ENCODE data around the gene HS2ST1. TPM values are rescaled to one million over a fixed set of nuclear protein-coding genes. Genes with fewer than 3 reads are reported as not detected.
A peak's percentile ranks its signal among the peaks of the same experiment; 100 is the strongest.

The HS2ST1 gene
- total RNA-seq, 2 donors from 2014 or later = 29.0 to 31.5 TPM

GRCh38 chr1:86915737-86916235, 1.4 kb downstream of the HS2ST1 start:
- peaks cover 2% of the 10 kb centered on the region for H3K4me1 ChIP-seq (ENCODE audit: control insufficient read depth, insufficient read depth, low read length)
- peak overlapping the region; percentile 97 for H3K4me3 ChIP-seq (ENCODE audit: low read length)
- no peaks in the 10 kb centered on the region for H3K27me3 ChIP-seq (ENCODE audit: control insufficient read depth, insufficient read depth, low read length, poor library complexity, severe bottlenecking)
- peaks cover 9% of the 10 kb centered on the region for H3K36me3 Mint-ChIP-seq (ENCODE audit: low read depth)
- no peak for DNase-seq
- peak overlapping the region; percentile 88 for H3K27ac ChIP-seq (ENCODE audit: low read depth, low read length)
- peaks cover 2% of the 10 kb centered on the region for H3K9me3 ChIP-seq (ENCODE audit: control insufficient read depth, low read length)
- H3K27ac Mint-ChIP-seq = no peak overlapping the region
- H3K9ac ChIP-seq (ENCODE audit: extremely low read depth, low read length, poor library complexity, severe bottlenecking) = peak overlapping the region; percentile 83
- no peaks in the 10 kb centered on the region for H3K27me3 Mint-ChIP-seq (ENCODE audit: insufficient read depth)
- no peak overlapping the region for H3K4me3 Mint-ChIP-seq
- peaks cover 20% of the 10 kb centered on the region for H3K4me1 Mint-ChIP-seq
- peaks cover 5% of the 10 kb centered on the region for H3K36me3 ChIP-seq (ENCODE audit: control insufficient read depth, insufficient read depth, low read length)
- H3K9me3 Mint-ChIP-seq = peaks cover 2% of the 10 kb centered on the region
- WGBS, 2 experiments (ENCODE audit: insufficient coverage in 1 of 2, insufficient read length in 1 of 2) = 1 to 4% methylated on average over 12 to 14 of the region's 14 CpGs
- no peak for TF ChIP-seq CTCF (conservative IDR thresholded peaks at IDR 0.05)

GRCh38 chr1:86916752-86917151, 2.3 kb downstream of the HS2ST1 start:
- no peak for TF ChIP-seq CTCF (conservative IDR thresholded peaks at IDR 0.05)
- peaks cover 2% of the 10 kb centered on the region for H3K4me1 ChIP-seq (ENCODE audit: control insufficient read depth, insufficient read depth, low read length)
- H3K4me3 ChIP-seq (ENCODE audit: low read length) = peak overlapping the region; percentile 97
- no peak overlapping the region for H3K9ac ChIP-seq (ENCODE audit: extremely low read depth, low read length, poor library complexity, severe bottlenecking)
- no peak for DNase-seq
- H3K9me3 Mint-ChIP-seq = peaks cover 11% of the 10 kb centered on the region
- WGBS, 2 experiments (ENCODE audit: insufficient coverage in 1 of 2, insufficient read length in 1 of 2) = 67% methylated on average over 1 of the region's 1 CpG; no CpG with 5 or more reads in 1 of the 2 experiments
- H3K27ac ChIP-seq (ENCODE audit: low read depth, low read length) = no peak overlapping the region
- no peak overlapping the region for H3K27ac Mint-ChIP-seq
- H3K36me3 Mint-ChIP-seq (ENCODE audit: low read depth) = peaks cover 12% of the 10 kb centered on the region
- H3K4me1 Mint-ChIP-seq = peaks cover 13% of the 10 kb centered on the region
- H3K9me3 ChIP-seq (ENCODE audit: control insufficient read depth, low read length) = peaks cover 12% of the 10 kb centered on the region
- H3K27me3 ChIP-seq (ENCODE audit: control insufficient read depth, insufficient read depth, low read length, poor library complexity, severe bottlenecking) = no peaks in the 10 kb centered on the region
- H3K4me3 Mint-ChIP-seq = no peak overlapping the region
- H3K36me3 ChIP-seq (ENCODE audit: control insufficient read depth, insufficient read depth, low read length) = no peaks in the 10 kb centered on the region
- no peaks in the 10 kb centered on the region for H3K27me3 Mint-ChIP-seq (ENCODE audit: insufficient read depth)

GRCh38 chr1:86922445-86922844, 8.0 kb downstream of the HS2ST1 start:
- H3K27ac Mint-ChIP-seq = no peak overlapping the region
- H3K27me3 Mint-ChIP-seq (ENCODE audit: insufficient read depth) = no peaks in the 10 kb centered on the region
- H3K9me3 ChIP-seq (ENCODE audit: control insufficient read depth, low read length) = peaks cover 58% of the 10 kb centered on the region
- H3K4me3 Mint-ChIP-seq = no peak overlapping the region
- H3K9ac ChIP-seq (ENCODE audit: extremely low read depth, low read length, poor library complexity, severe bottlenecking) = no peak overlapping the region
- no peak overlapping the region for H3K27ac ChIP-seq (ENCODE audit: low read depth, low read length)
- TF ChIP-seq CTCF (conservative IDR thresholded peaks at IDR 0.05) = no peak
- peaks cover 5% of the 10 kb centered on the region for H3K36me3 ChIP-seq (ENCODE audit: control insufficient read depth, insufficient read depth, low read length)
- peaks cover 53% of the 10 kb centered on the region for H3K9me3 Mint-ChIP-seq
- H3K36me3 Mint-ChIP-seq (ENCODE audit: low read depth) = peaks cover 42% of the 10 kb centered on the region
- no peaks in the 10 kb centered on the region for H3K4me1 ChIP-seq (ENCODE audit: control insufficient read depth, insufficient read depth, low read length)
- 100% methylated on average over 1 of the region's 1 CpG; no CpG with 5 or more reads in 1 of the 2 experiments for WGBS, 2 experiments (ENCODE audit: insufficient coverage in 1 of 2, insufficient read length in 1 of 2)
- no peak for DNase-seq
- H3K4me3 ChIP-seq (ENCODE audit: low read length) = no peak overlapping the region
- H3K27me3 ChIP-seq (ENCODE audit: control insufficient read depth, insufficient read depth, low read length, poor library complexity, severe bottlenecking) = no peaks in the 10 kb centered on the region
- peaks cover 6% of the 10 kb centered on the region for H3K4me1 Mint-ChIP-seq
